Spinal cord (tissue), 10 donors: ENCODE measurements around the gene SEBOX. TPM values are rescaled to one million over a fixed set of nuclear protein-coding genes. Genes with fewer than 3 reads are reported as not detected.

Experiments used
- DNase-seq, 6 donors: peaks; one replicate each; pipeline versions ENCODE4 v3.0.0 to v3.0.0-alpha.2; 2013 to 2015; ENCODE audit warnings: low spot score in 6 of 6, low read depth in 4 of 6
- H3K27ac ChIP-seq: one replicate; pipeline ENCODE4 v1.5.1; 2013; ENCODE audit warnings: low read depth, low read length, control low read depth
- H3K27me3 ChIP-seq: one replicate; pipeline ENCODE4 v1.6.1; 2013; ENCODE audit warnings: low read length; ENCODE audit not compliant: control insufficient read depth, insufficient read depth
- H3K36me3 ChIP-seq: one replicate; pipeline ENCODE4 v1.6.1; 2013; ENCODE audit warnings: low read length; ENCODE audit not compliant: control insufficient read depth, insufficient read depth
- H3K4me1 ChIP-seq: one replicate; pipeline ENCODE4 v1.6.1; 2013; ENCODE audit warnings: low read length; ENCODE audit not compliant: control insufficient read depth, insufficient read depth
- H3K4me3 ChIP-seq: one replicate; pipeline ENCODE4 v1.5.1; 2013; ENCODE audit warnings: low read depth, low read length, control low read depth
- H3K9me3 ChIP-seq: one replicate; pipeline ENCODE4 v1.6.1; 2013; ENCODE audit warnings: low read length; ENCODE audit not compliant: control insufficient read depth, insufficient read depth
- WGBS: methylation state at CpG from one replicate; pipeline ENCODE4 v1.1.5; 2013; ENCODE audit warnings: missing lambda C conversion rate; ENCODE audit not compliant: insufficient coverage; 5-methylcytosine and 5-hydroxymethylcytosine counted together
- polyA plus RNA-seq, 2 donors: library from polyadenylated mRNA; unstranded; fragments of 120-200 nt; gene quantifications; one replicate each; pipeline ENCODE4 v1.2.1, GENCODE V29; 2013; ENCODE audit not compliant: insufficient read length in 2 of 2
- total RNA-seq, 2 donors: library from RNA; depleted of rRNA in 1 of 2; stranded (reverse); fragments of 120-200 nt in 1 of 2; fragments of >200 nt in 1 of 2; gene quantifications; one replicate each; pipeline versions ENCODE4 v1.2.3 to v1.2.4, GENCODE V29; 2013 to 2014
- donor health status: healthy.

Gene SEBOX
- total and polyA plus RNA-seq, 4 donors: 0.32 TPM; not detected in 3

DNA sequence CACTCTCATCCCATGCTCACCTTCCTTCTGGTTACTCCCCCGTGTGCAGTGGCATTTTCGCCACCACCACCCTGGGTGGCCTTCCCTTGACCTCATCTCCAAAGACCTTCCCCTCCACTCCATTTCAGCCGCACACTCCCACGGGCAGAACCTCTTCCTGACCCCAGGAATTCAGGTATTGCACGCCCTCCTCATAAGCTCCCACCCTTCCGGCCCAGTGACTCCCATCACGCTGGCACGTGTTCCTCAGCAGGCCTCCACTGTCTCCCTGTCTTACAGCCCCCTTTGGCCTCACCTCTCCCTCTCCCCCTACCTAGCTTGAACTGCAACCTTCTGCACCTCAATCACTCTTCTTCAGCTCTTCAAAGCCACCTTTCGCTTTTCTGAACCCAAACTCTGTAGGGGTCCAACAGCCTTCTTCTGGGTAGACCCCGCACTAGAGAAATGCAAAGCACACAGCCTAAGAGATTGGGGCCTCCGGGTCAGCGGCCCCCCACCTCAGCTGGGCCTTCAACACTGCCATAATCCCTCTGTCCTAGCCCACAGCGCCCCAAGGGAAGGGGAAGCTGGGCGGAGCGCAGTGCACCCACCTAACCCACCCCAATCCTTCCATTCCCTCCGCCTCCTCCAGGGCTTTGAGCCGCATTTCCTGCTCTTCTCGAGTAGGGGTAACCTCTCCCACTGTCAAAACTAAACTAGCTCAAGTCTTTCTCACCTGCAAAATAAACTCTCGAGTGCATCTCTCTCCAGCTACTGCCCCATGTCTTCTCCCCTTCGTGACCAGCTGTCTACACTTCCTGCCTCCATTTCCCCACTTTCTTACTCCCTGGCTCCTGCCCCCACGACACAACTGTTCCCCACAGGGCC lies 47.7 kb downstream of the SEBOX start:
- Histone ChIP-seq H3K27me3 (no peaks in the 10 kb centered on the region), H3K27ac (no peak overlapping the region), H3K9me3 (no peaks in the 10 kb centered on the region), H3K4me3 (no peak overlapping the region), H3K36me3 (no peaks in the 10 kb centered on the region), H3K4me1 (peaks cover 22% of the 10 kb centered on the region)
- no peak for DNase-seq
- WGBS: 72% methylated on average over 19 of the region's 21 CpGs

- Histone ChIP-seq H3K27ac (no peak overlapping the region), H3K9me3 (no peaks in the 10 kb centered on the region), H3K4me3 (no peak overlapping the region), H3K27me3 (no peaks in the 10 kb centered on the region), H3K36me3 (no peaks in the 10 kb centered on the region), H3K4me1 (peaks cover 22% of the 10 kb centered on the region)
- WGBS: no CpG with 5 or more reads among the region's 4 CpGs
- DNase-seq: no peak
These were observed 48.9 kb downstream of the SEBOX start for GRCh38 chr17:28315846-28316705.

- H3K4me3 ChIP-seq: no peak overlapping the region
- no peaks in the 10 kb centered on the region for H3K27me3 ChIP-seq
- H3K36me3 ChIP-seq: no peaks in the 10 kb centered on the region
- DNase-seq: no peak
- WGBS: 85% methylated on average over 1 of the region's 2 CpGs
- H3K27ac ChIP-seq: no peak overlapping the region
- no peaks in the 10 kb centered on the region for H3K9me3 ChIP-seq
- peaks cover 15% of the 10 kb centered on the region for H3K4me1 ChIP-seq
These were observed 51.2 kb downstream of the SEBOX start for GRCh38 chr17:28313841-28314240.

Other genes with a start within 250 kb of the SEBOX start
- gene TMEM97, start 46.0 kb downstream of the SEBOX start, total RNA-seq: 10 to 100 TPM; 45.6 to 53.8 TPM
- 10 to 100 TPM; 56.4 to 56.9 TPM for gene TMEM97, start 46.0 kb downstream of the SEBOX start, polyA plus RNA-seq
- 10 to 100 TPM; 44.6 to 67.9 TPM for gene IFT20, start 29.7 kb downstream of the SEBOX start, total RNA-seq
- gene IFT20, start 29.7 kb downstream of the SEBOX start, polyA plus RNA-seq: 10 to 100 TPM; 64.1 to 84.1 TPM
- gene TNFAIP1, start 29.4 kb downstream of the SEBOX start, total RNA-seq: 10 to 100 TPM; 25.1 to 48.5 TPM
- gene TNFAIP1, start 29.4 kb downstream of the SEBOX start, polyA plus RNA-seq: 10 to 100 TPM; 54.7 to 56.0 TPM
- gene POLDIP2, start 7.7 kb downstream of the SEBOX start, total RNA-seq: 10 to 100 TPM; 40.3 to 84.4 TPM
- 10 to 100 TPM; 87.2 to 89.1 TPM for gene POLDIP2, start 7.7 kb downstream of the SEBOX start, polyA plus RNA-seq
- gene VTN, start 5.1 kb upstream of the SEBOX start, total RNA-seq: 1 to 10 TPM in 1 of 2 donors, under 1 TPM in 1; 0.40 to 3.0 TPM
- gene VTN, start 5.1 kb upstream of the SEBOX start, polyA plus RNA-seq: 1 to 10 TPM; 2.1 to 2.9 TPM
- gene SARM1, start 6.5 kb upstream of the SEBOX start, total RNA-seq: 10 to 100 TPM; 13.1 to 17.0 TPM
- gene SARM1, start 6.5 kb upstream of the SEBOX start, polyA plus RNA-seq: 10 to 100 TPM; 51.5 to 52.0 TPM
- 10 to 100 TPM; 10.2 to 17.8 TPM for gene SLC46A1, start 41.0 kb upstream of the SEBOX start, total RNA-seq
- 10 to 100 TPM; 26.2 to 32.5 TPM for gene SLC46A1, start 41.0 kb upstream of the SEBOX start, polyA plus RNA-seq
- gene SLC13A2, start 108.4 kb upstream of the SEBOX start, total RNA-seq: under 1 TPM in 1 of 2 donors, not detected in 1; 0.06 TPM
- gene SLC13A2, start 108.4 kb upstream of the SEBOX start, polyA plus RNA-seq: under 1 TPM; 0.10 to 0.27 TPM
- not detected for gene FOXN1, start 141.1 kb upstream of the SEBOX start, total RNA-seq
- not detected for gene FOXN1, start 141.1 kb upstream of the SEBOX start, polyA plus RNA-seq
- gene UNC119, start 187.4 kb upstream of the SEBOX start, total RNA-seq: 10 to 100 TPM; 33.1 to 58.9 TPM
- gene UNC119, start 187.4 kb upstream of the SEBOX start, polyA plus RNA-seq: 10 to 100 TPM; 79.0 to 85.8 TPM
- 10 to 100 TPM; 34.3 to 40.4 TPM for gene PIGS, start 206.3 kb upstream of the SEBOX start, total RNA-seq
- 10 to 100 TPM; 53.6 to 57.5 TPM for gene PIGS, start 206.3 kb upstream of the SEBOX start, polyA plus RNA-seq
- gene ALDOC, start 211.7 kb upstream of the SEBOX start, total RNA-seq: 100 to 1,000 TPM; 217 to 674 TPM
- 100 to 1,000 TPM; 578 to 619 TPM for gene ALDOC, start 211.7 kb upstream of the SEBOX start, polyA plus RNA-seq
- 10 to 100 TPM; 14.1 to 24.8 TPM for gene SPAG5, start 233.8 kb upstream of the SEBOX start, total RNA-seq
- gene SPAG5, start 233.8 kb upstream of the SEBOX start, polyA plus RNA-seq: 10 to 100 TPM; 26.7 to 32.0 TPM
- gene RSKR, start 249.0 kb upstream of the SEBOX start, total RNA-seq: 10 to 100 TPM; 12.4 to 13.7 TPM
- gene RSKR, start 249.0 kb upstream of the SEBOX start, polyA plus RNA-seq: 10 to 100 TPM; 21.6 to 51.0 TPM